Colonic mucosa (tissue), 4 donors: Measurements from ENCODE around the gene VDAC2. TPM values are rescaled to one million over a fixed set of nuclear protein-coding genes. Genes with fewer than 3 reads are reported as not detected.

Source experiments
- DNase-seq: peaks from one replicate; pipeline ENCODE4 v3.0.0-alpha.2; 2020
- H3K27ac ChIP-seq: fragments of 200-600 bp; one replicate; pipeline ENCODE4 v1.8.0; 2021
- H3K27me3 ChIP-seq: fragments of 200-600 bp; one replicate; pipeline ENCODE4 v1.8.0; 2021
- H3K36me3 ChIP-seq: fragments of 200-600 bp; one replicate; pipeline ENCODE4 v1.8.0; 2021
- H3K4me1 ChIP-seq: fragments of 200-600 bp; one replicate; pipeline ENCODE4 v1.8.0; 2021; ENCODE audit warnings: mild to moderate bottlenecking
- H3K4me3 ChIP-seq: fragments of 200-600 bp; one replicate; pipeline ENCODE4 v1.8.0; 2021
- H3K9ac ChIP-seq, 2 donors: one replicate each; pipeline ENCODE4 v1.7.0; 2013; ENCODE audit warnings: control low read depth in 2 of 2, low read depth in 2 of 2, low read length in 2 of 2
- H3K9me3 ChIP-seq: fragments of 200-600 bp; one replicate; pipeline ENCODE4 v1.8.0; 2021
- CTCF ChIP-seq: fragments of 200-600 bp; IDR thresholded peaks from one replicate; pipeline ENCODE4 v1.8.0; 2022; ENCODE audit warnings: antibody characterized with exemption, mild to moderate bottlenecking
- intact Hi-C: fragments of 100-400 bp; cut with DNase I; formaldehyde crosslinking; loops from one replicate; pipeline ENCODE4 v1.14.1; 2022
- total RNA-seq, 2 donors: library from RNA; stranded (reverse); fragmentation: NEBNext Ultra II Directional in 1 of 2; extraction: Animal tissue kit (Norgen Biotek cat#: 25700) in 1 of 2; gene quantifications; one replicate each; pipeline ENCODE4 v1.2.1, GENCODE V29; 2021
- donor health status: healthy.
- donor health status: DM: no; HTN: no; CAD: no.
- donor health status: DM: no; HTN: no; CAD: no.

Gene VDAC2
- total RNA-seq, 2 donors from 2014 or later: 314 to 430 TPM

GRCh38 chr10:75247797-75248196 lies 37.2 kb downstream of the VDAC2 start:
- intact Hi-C loops: no loop called here
- no peaks in the 10 kb centered on the region for H3K9me3 ChIP-seq
- H3K4me1 ChIP-seq: peaks cover 12% of the 10 kb centered on the region
- no peaks in the 10 kb centered on the region for H3K27me3 ChIP-seq
- H3K4me3 ChIP-seq: no peak overlapping the region
- DNase-seq: no peak
- TF ChIP-seq CTCF: no peak
- no peaks in the 10 kb centered on the region for H3K36me3 ChIP-seq
- H3K9ac ChIP-seq: no peak overlapping the region
- no peak overlapping the region for H3K27ac ChIP-seq

- H3K4me1 ChIP-seq: peaks cover under 1% of the 10 kb centered on the region
- H3K27ac ChIP-seq: no peak overlapping the region
- no peak overlapping the region for H3K4me3 ChIP-seq
- TF ChIP-seq CTCF: no peak
- H3K36me3 ChIP-seq: no peaks in the 10 kb centered on the region
- H3K9me3 ChIP-seq: no peaks in the 10 kb centered on the region
- DNase-seq: no peak
- intact Hi-C loops: no loop called here
- no peaks in the 10 kb centered on the region for H3K27me3 ChIP-seq
- no peak overlapping the region for H3K9ac ChIP-seq
These were observed 40.3 kb downstream of the VDAC2 start for GRCh38 chr10:75250934-75251333.

GRCh38 chr10:75253281-75254220 lies 43.0 kb downstream of the VDAC2 start:
- H3K36me3 ChIP-seq: no peaks in the 10 kb centered on the region
- intact Hi-C loops: no loop called here
- no peaks in the 10 kb centered on the region for H3K9me3 ChIP-seq
- H3K4me3 ChIP-seq: no peak overlapping the region
- no peak overlapping the region for H3K9ac ChIP-seq
- no peak for TF ChIP-seq CTCF
- no peaks in the 10 kb centered on the region for H3K4me1 ChIP-seq
- H3K27ac ChIP-seq: no peak overlapping the region
- no peaks in the 10 kb centered on the region for H3K27me3 ChIP-seq
- DNase-seq: no peak

- H3K9ac ChIP-seq: no peak overlapping the region
- no peaks in the 10 kb centered on the region for H3K36me3 ChIP-seq
- H3K4me3 ChIP-seq: no peak overlapping the region
- TF ChIP-seq CTCF: no peak
- no peaks in the 10 kb centered on the region for H3K27me3 ChIP-seq
- no peak for DNase-seq
- intact Hi-C loops: no loop called here
- H3K9me3 ChIP-seq: no peaks in the 10 kb centered on the region
- H3K27ac ChIP-seq: no peak overlapping the region
- H3K4me1 ChIP-seq: no peaks in the 10 kb centered on the region
These were observed 44.1 kb downstream of the VDAC2 start for GRCh38 chr10:75254739-75255138.

GRCh38 chr10:75260990-75261389 lies 50.4 kb downstream of the VDAC2 start:
- Histone ChIP-seq H3K27me3 (no peaks in the 10 kb centered on the region), H3K36me3 (no peaks in the 10 kb centered on the region), H3K27ac (no peak overlapping the region), H3K9ac (no peak overlapping the region), H3K4me3 (no peak overlapping the region), H3K4me1 (no peaks in the 10 kb centered on the region), H3K9me3 (no peaks in the 10 kb centered on the region)
- intact Hi-C loops: no loop called here
- DNase-seq: no peak
- no peak for TF ChIP-seq CTCF
